GM19452 (cell line): Measurements from ENCODE around the gene TMF1.

Experiments
- ATAC-seq: cut with Tn5 transposase; IDR thresholded peaks from one replicate; pipeline ENCODE4 v1.9.1; 2021; ENCODE audit not compliant: unreplicated experiment

The TMF1 gene

DNA sequence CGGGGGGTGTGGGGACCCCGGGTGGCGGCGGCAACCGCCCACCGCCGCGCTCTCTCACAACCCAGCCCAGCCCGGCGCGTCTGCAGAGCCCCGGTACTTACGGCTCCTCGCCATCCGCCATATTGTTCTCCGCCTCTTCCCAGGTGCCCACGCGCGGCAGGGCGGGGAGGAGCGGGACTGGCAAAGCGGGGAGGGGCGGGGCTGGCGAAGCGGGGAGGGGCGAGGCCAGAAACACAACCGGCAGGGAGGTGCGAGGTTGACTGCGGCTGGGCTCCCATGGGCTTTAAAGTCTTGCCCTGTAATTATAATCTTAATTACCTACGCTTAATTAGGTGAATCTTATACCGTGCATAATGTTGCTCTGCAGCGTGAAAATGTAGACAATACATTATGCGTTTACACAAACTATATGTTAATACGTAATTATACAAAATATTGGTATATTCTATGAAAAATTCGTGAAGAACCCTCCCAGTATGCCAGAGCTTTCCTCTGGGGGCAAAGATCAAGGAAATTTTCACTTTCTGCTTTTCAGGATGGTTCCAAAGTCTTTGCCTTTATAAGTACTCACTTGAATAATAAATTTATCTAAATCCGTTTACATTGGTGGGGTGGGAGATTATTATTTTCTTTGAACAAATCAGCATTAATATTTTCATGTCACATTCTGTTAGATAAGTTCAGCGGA lies 28.2 kb upstream of the TMF1 start, which contains the start of gene UBA3:
Gene UBA3 (minus strand): TSS at position 133 of the 688 bp plus-strand sequence. CDS start 12 bp downstream, at position 121.
- peak; percentile 44 for ATAC-seq

DNA sequence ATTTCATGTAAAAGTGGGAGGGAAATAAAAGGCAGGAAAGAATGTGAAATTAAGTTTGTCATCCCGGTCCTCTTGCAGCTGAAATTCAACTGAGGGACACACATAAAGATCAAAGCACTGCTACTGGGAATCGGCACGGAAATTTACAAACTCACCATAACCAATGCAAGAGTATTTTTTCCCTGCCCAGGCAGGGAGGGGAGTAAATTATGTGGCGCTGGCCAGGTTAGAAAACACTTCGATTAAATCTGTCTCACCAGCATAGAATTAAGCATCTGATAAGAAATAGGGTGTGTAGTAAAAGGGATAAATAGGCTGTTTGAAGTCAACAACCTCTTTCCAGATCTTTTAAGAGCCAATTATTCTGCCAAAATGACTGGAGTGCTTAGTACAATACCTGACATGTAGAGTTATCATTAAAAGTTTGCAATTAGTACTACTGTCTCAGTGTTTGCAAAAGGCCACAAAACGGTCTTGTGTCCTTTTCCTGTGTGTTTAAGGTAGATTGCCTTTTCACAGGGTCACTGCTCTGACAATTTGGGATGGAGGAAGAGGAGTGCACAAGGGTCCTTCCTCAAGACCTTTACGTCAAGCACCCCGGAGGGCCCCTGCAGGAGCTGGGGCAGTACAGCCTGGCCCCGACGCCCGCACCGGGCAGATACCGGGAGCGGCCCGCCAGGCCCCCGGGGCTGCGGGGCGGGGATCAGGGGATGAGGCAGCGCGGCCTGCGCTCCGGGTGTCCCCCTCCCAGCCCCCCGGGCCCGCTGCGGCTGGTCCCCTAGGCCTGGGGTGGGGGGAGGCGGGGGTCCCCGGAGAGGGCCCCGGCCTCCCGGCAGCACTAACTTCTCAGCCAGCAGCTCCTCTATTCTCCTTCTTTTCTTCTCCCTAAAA lies 27.4 kb upstream of the TMF1 start:
- peak; percentile 8 for ATAC-seq

DNA sequence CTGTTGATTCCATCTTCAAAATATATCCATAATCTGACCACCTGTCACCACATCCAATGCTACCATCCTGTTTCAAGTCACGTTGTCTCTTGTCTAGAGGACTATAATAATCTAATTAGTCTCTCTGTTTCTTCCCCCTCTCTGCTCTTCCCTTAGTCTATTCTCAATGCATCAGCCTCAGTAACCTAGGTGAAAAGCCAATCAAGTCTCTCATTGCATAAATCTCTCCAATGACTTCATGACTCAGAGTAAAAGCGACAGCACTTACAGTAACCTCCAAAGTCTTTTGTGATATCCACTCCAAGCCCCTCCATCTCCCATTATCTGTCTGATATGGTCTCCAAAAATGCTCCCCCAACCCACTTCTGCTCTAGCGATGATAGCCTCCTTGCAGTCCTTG lies 20.8 kb upstream of the TMF1 start:
- no peak for ATAC-seq

DNA sequence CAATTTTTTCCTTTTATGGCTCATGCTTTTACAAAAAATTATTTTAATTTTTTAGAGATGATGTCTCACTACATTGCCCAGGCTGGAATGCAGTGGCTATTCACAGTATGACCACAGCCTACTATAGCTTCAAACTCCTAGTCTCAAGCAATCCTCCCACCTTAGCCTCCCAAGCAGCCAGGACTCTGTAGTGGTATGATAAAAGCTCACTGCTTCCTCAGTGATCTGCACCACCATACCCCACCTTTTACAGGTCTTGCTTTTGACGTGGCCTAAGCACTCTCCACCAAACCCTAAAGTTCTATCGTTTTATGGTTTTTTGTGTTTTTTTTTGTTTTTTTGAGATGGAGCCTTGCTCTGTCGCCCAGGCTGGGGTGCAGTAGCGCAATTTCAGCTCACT lies 14.0 kb upstream of the TMF1 start:
- no peak for ATAC-seq

DNA sequence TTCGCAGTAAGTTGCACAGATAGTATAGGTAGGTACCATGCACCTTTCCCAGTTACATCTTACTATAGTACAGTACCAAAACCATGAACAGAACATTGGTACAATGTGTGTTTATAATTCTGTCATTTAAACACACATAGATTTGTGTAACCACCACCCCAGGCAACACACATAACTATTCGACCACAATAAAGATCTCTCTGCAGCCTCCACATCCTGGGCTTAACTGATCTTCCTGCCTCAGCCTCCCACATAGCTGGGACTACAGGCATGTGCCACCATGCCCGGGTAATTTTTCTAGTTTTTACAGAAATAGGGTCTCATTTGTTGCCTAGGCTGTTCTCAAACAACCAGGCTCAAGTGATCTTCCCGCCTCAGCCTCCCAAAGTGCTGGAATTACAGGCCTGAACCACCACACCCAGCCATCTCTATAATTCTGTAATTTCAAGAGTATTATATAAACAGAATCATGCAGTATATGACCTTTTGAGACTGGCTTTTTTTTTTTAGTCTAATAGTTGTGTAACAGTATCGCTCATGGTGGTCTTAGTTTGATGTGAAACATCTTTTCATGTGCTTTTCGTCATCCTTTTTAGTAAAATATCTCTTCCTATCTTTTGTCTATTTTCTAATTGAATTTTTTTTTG lies 13.3 kb upstream of the TMF1 start:
- ATAC-seq = no peak

DNA sequence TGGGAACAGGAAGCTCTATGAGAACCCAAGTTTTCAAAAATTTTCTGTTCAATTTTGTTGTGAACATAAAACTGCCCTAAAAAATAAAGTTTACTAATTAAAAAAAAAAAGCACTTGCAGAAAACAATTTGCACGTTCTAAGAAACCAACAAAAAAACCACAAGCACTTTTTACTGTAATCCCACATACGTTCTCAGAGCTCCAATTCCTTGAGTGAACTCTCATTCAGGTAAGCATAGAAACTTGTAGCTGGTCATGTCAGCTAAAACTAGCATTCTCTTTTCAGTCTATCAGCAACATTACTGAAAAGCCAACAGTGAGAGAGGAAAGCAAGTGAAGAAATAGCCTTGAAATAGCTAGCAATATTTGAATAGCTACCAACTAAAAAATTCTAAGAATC lies 11.5 kb upstream of the TMF1 start:
- ATAC-seq = no peak

DNA sequence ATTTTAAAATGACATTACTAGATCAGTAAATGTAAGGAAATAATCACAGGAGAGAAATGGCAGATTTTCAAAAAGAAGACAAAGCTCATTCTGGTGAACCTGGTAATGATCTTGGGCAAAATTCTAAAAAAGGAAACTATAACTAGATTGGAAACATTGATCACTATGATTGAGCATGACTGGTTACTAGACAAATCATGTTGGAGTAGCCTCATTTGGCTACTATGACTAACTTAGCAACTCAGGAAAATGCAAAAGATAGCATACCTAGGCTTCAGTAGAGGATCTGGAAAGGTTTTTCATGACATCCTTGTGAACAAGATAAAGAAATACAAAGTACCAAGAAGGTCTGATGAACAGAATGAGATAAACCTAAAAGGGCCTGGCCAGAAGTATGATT lies 7.6 kb upstream of the TMF1 start:
- no peak for ATAC-seq

DNA sequence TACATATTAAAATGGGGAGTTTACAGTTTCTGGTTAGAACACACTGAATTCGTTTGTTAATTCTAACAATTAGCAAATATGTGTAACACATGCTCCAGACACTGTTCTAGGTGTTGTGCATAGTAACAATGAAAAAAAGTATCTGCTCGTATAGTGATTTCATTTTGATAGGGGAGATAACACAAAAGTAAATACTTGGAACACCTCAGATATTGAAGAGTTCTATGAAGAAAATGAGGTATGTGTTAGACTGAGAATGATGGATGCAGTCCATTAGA lies 6.8 kb upstream of the TMF1 start:
- ATAC-seq = no peak

DNA sequence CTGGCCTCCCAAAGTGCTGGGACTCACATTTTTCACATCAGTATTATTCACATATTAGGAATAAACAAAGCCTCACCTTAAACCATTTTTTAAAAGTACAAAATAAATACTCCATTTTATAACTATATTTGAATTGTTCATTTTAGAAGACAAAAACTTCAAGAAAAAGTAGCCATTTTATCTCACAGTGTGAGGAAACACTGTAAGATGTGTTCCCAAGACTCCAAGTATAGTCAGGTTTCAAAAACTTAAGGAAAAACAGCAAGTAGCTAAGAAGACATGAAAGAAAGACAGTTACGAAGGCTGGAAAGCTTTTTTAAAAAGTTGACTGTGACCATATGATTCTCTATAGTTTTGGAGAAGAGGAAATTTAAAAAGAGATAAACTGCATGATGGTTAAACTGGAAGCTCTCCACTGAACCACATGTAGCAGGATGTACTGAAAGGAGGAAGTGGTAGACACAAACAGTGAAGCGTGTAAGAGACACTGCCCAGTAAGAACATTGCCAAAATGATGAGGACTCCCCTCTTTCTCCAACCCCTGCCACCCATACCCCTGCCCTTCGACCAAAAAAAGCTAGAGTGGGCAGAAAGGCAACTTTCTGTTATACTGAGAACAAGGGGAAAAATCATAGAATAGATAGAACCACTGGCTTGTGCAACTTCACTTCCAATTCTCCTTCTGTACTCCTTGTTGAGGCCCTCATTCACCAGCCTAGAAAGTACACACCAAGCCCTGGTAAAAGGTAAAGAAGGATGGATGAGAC lies 6.2 kb upstream of the TMF1 start:
- peak; percentile 100 for ATAC-seq

DNA sequence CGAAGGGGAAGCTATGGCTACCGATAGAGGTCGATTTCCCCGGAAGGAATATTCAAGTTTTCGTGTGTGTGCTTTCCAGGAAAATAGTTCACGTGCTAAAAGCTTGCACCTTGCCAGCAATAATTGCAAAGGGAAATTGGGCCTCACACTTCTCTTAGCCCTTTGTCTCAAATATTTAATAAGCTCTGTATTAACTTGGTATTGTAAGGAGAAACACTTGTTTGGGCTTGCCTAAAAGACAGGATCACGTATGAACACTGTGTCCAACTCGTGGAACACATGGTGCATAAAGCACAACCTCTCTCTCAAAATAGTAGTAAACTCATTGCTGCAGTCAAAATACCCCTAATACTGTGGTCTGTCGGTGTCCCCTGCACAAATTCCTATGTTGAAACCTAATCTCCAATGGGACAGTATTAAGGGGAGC lies 352 bp upstream of the TMF1 start:
- peak; percentile 7 for ATAC-seq

DNA sequence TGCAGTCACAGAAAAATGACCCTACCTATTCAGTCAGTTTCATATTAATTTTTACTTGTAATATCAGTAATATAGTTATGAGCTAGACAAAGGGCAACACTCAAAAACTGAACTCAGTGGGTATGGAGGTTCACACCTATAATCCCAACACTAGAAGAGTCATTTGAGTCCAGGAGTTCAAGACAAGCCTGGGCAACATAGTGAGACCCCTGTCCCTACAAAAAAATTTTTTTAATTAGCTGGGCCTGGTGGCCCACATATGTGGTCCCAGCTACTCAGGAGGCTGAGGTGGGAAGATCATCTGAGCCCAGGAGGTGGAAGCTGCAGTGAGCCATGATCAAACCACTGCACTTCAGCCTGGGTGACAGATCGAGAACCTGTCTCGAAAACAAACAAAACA lies 3.1 kb downstream of the TMF1 start:
- no peak for ATAC-seq

DNA sequence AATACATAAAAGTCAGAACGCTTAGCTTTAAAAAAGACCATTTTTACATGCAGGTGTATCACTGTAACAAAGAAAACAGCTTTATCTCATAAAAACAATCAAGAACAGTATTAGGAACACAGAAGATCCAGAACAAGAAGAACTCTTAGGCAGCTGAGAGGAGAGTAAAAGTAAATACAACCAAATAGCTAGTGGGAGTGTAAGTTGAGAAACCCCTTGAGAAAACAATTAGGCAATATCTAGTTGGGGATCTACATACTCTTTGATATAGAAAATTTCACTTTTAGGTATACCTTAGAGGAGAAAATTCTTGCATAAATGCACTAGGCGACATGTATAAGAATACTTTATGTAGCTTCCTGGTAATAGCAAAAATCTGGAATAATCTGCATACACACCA lies 7.5 kb downstream of the TMF1 start:
- no peak for ATAC-seq

DNA sequence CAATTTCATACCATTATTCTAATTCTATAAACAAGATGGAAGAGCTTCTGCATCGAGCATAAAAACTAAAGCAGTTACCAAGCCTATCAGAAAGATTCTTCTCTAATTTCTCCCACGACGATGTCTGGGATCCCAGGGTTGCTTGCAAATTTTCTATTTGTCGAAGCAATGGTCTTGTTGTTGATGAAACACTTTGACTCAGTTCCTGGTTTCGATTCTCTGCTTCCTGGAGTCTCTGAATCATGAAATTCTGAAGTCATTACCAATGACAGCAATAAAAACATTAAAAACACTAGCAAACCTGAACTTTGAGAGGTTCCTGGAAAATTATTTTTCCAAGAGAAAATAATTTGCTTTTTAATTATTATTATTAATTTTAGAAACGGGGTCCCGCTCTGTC lies 18.7 kb downstream of the TMF1 start:
- ATAC-seq = no peak

DNA sequence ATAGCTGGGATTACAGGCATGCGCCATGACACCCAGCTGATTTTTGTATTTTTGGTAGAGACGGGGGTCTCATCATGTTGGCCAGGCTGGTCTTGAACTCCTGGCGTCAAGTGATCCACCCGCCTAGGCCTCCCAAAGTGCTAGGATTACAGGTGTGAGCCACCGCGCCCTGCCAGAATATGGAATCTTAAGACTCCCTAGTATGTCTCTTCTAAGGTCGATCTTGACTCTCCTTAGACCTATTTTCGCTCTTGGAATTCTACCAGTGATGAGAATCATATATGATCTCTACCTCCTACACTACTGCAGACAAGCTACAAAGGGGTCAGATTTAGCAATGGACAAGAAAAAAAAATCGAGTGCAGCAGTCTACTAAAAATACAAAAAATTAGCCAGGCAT lies 19.4 kb downstream of the TMF1 start:
- no peak for ATAC-seq

DNA sequence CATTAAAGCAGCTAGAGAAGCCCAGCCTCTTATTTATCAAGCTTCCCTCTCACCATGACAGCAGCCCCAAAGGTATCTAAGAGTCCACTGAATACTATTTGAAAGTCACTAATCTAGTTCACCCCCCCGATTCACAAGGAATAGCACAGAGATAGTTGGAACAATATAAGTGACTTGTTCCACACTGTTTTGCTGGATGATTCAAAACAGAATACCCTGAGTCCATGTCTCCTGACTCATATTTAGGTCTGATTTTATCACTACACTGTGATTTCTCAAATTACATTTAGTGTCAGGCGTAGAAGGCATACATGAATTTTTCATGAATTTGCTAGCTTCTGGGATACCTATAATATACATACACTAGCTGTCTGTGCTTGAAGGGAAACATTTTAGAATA lies 20.0 kb downstream of the TMF1 start:
- ATAC-seq = no peak

DNA sequence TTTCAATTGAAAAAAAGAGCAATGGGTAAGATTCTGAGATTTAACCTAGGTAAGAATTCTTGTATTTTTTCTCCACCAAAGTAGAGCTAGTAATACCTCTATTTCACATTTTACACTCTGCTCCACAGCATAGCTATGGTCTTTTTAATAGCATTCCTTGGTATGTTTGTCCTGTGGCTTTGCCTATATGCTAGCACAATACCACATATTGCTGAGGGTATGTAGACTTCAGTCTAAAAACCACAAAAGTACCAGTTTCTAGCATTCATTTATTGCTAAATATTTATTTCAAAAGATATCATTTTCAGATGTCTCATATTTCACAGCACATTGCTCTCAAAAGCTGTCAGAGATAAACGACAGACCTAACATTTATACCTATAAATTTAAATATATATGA lies 20.5 kb downstream of the TMF1 start:
- no peak for ATAC-seq

DNA sequence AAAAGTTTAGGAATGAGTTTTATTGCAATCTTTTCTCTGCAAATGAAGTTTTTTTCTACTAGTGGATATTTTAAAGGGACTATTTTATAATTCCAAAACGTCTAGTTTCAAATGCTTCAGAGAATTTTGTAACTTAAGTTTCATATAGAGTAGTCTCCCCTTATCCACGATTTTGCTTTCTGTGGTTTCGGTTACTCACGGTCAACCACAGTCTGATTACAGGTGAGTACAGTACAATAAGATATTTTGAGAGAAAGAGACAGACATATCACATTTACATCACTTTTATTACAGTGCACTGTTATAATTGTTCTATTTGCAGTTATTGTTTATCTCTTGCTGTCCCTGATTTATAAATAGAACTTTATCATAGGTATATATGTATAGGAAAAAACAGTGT lies 31.3 kb downstream of the TMF1 start:
- no peak for ATAC-seq

DNA sequence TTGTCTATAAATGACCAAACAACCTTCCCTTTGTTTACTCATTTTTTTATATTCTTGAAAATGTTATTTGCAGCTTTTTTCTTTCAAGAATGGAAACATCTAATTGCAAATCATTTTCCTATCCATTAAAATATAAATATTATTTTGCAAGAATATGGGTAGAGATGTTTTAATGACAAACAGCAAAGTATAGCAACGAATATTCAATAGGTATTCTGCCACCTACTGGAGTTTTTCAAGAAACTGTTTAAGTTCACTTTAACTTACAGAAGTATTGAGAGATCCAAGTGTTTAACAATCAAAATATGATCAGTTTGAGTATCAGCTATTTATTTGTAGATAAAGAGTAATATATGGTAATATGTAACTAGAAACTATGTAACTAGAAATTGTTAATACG lies 31.7 kb downstream of the TMF1 start:
- no peak for ATAC-seq

DNA sequence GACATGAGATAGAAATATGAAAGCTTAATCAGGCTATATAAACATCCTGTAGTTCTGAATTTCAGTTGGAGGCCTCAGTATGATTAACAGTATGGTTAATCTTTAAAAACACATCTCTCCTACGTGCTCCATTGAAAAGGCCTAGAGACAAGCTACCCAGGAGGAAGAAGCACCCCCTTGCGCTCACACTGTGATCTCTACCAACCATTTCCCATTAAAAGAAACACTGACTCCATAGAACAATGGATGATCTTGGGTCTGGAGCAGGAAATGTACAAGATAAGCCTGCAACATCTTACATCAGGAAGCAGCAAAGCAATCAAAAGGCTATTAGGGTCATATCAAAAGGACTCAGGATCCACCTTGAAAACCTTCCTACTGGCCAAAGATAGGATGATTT lies 35.2 kb downstream of the TMF1 start:
- no peak for ATAC-seq

DNA sequence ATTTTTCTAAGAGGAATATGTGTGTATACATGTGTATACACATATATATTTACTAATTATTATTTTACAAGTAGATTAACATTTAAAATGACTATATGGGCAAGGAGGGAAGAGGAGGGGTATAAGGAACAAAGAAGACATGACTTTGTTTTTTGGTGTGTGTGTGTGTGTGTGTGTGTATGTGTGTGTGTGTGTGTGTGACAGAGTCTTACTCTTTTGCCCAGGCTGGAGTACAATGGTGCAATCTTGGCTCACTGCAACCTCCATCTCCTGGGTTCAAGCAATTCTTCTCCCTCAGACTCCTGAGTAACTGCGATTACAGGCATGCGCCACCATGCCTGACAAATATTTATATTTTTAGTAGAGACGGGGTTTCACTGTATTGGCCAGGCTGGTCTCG lies 36.0 kb downstream of the TMF1 start:
- no peak for ATAC-seq

DNA sequence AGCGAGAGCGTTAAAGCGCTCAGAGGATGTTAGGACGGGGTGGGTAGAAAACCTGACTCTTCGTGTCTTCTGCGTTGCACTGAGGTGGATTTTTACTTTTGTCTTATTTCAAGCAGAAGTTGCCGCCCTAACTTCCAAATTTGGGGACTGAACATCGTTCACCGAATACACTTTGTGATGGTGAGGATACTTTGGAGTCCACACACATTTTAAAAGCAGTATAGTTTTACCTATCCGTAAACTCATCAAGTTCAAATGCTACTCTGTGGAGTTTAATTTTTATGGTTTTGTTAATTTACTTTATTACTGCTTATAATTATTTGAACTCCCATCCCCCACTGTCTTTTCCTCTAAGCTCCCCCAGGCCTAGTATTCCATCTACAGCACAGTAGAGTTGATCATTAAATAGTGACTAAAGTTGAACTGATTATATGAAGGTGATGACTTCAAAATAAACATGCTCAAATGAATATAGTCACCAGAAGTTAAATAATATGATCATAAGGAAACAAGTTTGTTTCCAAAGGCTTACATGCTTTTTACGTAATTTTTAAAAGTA lies 38.0 kb downstream of the TMF1 start:
- no peak for ATAC-seq
